SK-N-SH (cell line): ENCODE data around the gene SIRT1. TPM values are rescaled to one million over a fixed set of nuclear protein-coding genes. Genes with fewer than 3 reads are reported as not detected.
A peak's percentile ranks its signal among the peaks of the same experiment; 100 is the strongest.
"Not testable (repeated sequence)": the region's sequence is repeated elsewhere in the genome, so short reads cannot be mapped to it uniquely, and the experiment has no call there.

Source experiments
- CTCF ChIA-PET: fragments of 300-600, 350-600 bp; formaldehyde crosslinking; extraction: SDS; loops from one replicate; lab custom pipeline; 2021; lab: Yijun Ruan, JAX
- POLR2A ChIA-PET: fragments of 350-600 bp; sonication (Branson Sonifier 250); formaldehyde crosslinking; extraction: SDS; loops from one replicate; lab custom pipeline; 2020; ENCODE audit warnings: antibody characterized with exemption, inconsistent platforms; lab: Yijun Ruan, JAX
- DNase-seq: peaks from one replicate; pipeline ENCODE4 v3.0.0; 2012
- H2AFZ ChIP-seq: fragments of 200-600 bp; sonication (generic); 2 replicates; pipeline ENCODE4 v1.8.1; 2016; ENCODE audit warnings: antibody characterized with exemption, mild to moderate bottlenecking, low read depth
- H3F3A ChIP-seq: fragments of 200-600 bp; sonication (generic); replicated peaks from 2 replicates; pipeline ENCODE3; 2016; ENCODE audit warnings: antibody characterized with exemption, mild to moderate bottlenecking; ENCODE audit not compliant: insufficient read depth
- H3K27ac ChIP-seq, 2 experiments: fragments of 200-500 bp in 1 of 2; fragments of 200-600 bp in 1 of 2; sonication (Bioruptor generic) in 1 of 2; sonication (generic), shearing (Covaris generic) in 1 of 2; 2 replicates each; pipeline versions ENCODE4 v1.5.1 to v1.6.1; 2014 to 2016; ENCODE audit warnings: low read depth in 2 of 2, inconsistent platforms in 1 of 2, low read length in 1 of 2, mild to moderate bottlenecking in 1 of 2, mixed read lengths in 1 of 2
- H3K27me3 ChIP-seq: fragments of 200-600 bp; sonication (generic), shearing (Covaris generic); 2 replicates; pipeline ENCODE4 v1.6.1; 2016; ENCODE audit warnings: mixed run types; ENCODE audit not compliant: insufficient read depth
- H3K36me3 ChIP-seq, 2 experiments: fragments of 200-500 bp in 1 of 2; fragments of 200-600 bp in 1 of 2; sonication (Bioruptor generic) in 1 of 2; sonication (generic) in 1 of 2; replicated peaks in 1 of 2; 2 replicates each; pipeline versions ENCODE3 to v1.5.1; 2014 to 2016; ENCODE audit warnings: low read length in 1 of 2, mild to moderate bottlenecking in 1 of 2; ENCODE audit not compliant: insufficient read depth in 2 of 2, control insufficient read depth in 1 of 2
- H3K4me1 ChIP-seq, 2 experiments: fragments of 200-500 bp in 1 of 2; fragments of 200-600 bp in 1 of 2; sonication (Bioruptor generic) in 1 of 2; sonication (generic), shearing (Covaris generic) in 1 of 2; 2 replicates each; pipeline versions ENCODE4 v1.5.1 to v1.6.1; 2014 to 2016; ENCODE audit warnings: low read depth in 1 of 2, low read length in 1 of 2, mixed run types in 1 of 2; ENCODE audit not compliant: insufficient read depth in 2 of 2, control insufficient read depth in 1 of 2
- H3K4me2 ChIP-seq: fragments of 200-600 bp; sonication (generic), shearing (Covaris generic); 2 replicates; pipeline ENCODE4 v1.6.1; 2017; ENCODE audit warnings: mixed run types
- H3K4me3 ChIP-seq, 2 experiments: fragments of 200-500 bp in 1 of 2; fragments of 200-600 bp in 1 of 2; sonication (Bioruptor generic) in 1 of 2; sonication (generic), shearing (Covaris generic) in 1 of 2; 2 replicates each; pipeline versions ENCODE4 v1.5.1 to v1.8.1; 2014 to 2016; ENCODE audit warnings: low read depth in 2 of 2, inconsistent platforms in 1 of 2, low read length in 1 of 2, mild to moderate bottlenecking in 1 of 2, mixed read lengths in 1 of 2, moderate library complexity in 1 of 2
- H3K79me2 ChIP-seq: fragments of 200-600 bp; sonication (generic); 2 replicates; pipeline ENCODE4 v1.8.1; 2017; ENCODE audit warnings: mild to moderate bottlenecking; ENCODE audit not compliant: insufficient read depth
- H3K9ac ChIP-seq: fragments of 200-600 bp; sonication (generic); 2 replicates; pipeline ENCODE4 v1.6.1; 2017; ENCODE audit warnings: mixed run types
- H3K9me2 ChIP-seq: fragments of 200-600 bp; sonication (generic); 2 replicates; pipeline ENCODE4 v1.6.1; 2017; ENCODE audit warnings: mixed run types
- H3K9me3 ChIP-seq: fragments of 200-600 bp; sonication (generic); 2 replicates; pipeline ENCODE4 v1.6.1; 2017; ENCODE audit warnings: mixed run types, mild to moderate bottlenecking, moderate library complexity
- H4K20me1 ChIP-seq: fragments of 200-600 bp; sonication (generic); 2 replicates; pipeline ENCODE4 v1.6.1; 2017; ENCODE audit warnings: mild to moderate bottlenecking, mixed run types; ENCODE audit not compliant: insufficient read depth
- CTCF ChIP-seq: fragments of 200-600 bp; sonication (generic); IDR thresholded peaks from 2 replicates; pipeline ENCODE4 v1.6.1; 2017; ENCODE audit warnings: antibody characterized with exemption, mild to moderate bottlenecking, moderate library complexity
- GABPA ChIP-seq: IDR thresholded peaks from 2 replicates; pipeline ENCODE4 v1.4.0; 2012; ENCODE audit warnings: low read depth, mild to moderate bottlenecking
- GATA2 ChIP-seq: sonication (generic); formaldehyde crosslinking; IDR thresholded peaks from 2 replicates; pipeline ENCODE4 v1.5.0; 2020; ENCODE audit warnings: mild to moderate bottlenecking, missing genetic modification reagents
- MAX ChIP-seq: IDR thresholded peaks from 2 replicates; pipeline ENCODE4 v1.4.0; 2012; ENCODE audit warnings: low read depth
- MXI1 ChIP-seq: IDR thresholded peaks from 2 replicates; pipeline ENCODE4 v1.6.1; 2012; ENCODE audit warnings: mild to moderate bottlenecking, low read depth, low read length, improper control_type of control experiment
- PBX3 ChIP-seq: IDR thresholded peaks from 2 replicates; pipeline ENCODE4; 2012
- POLR2AphosphoS5 ChIP-seq: IDR thresholded peaks from 2 replicates; pipeline ENCODE4 v1.6.1; 2012; ENCODE audit warnings: low read depth, low read length
- SIN3A ChIP-seq: IDR thresholded peaks from 2 replicates; pipeline ENCODE4 v1.6.1; 2012; ENCODE audit warnings: low read depth, mild to moderate bottlenecking, low read length, moderate library complexity, borderline replicate concordance
- TEAD4 ChIP-seq: IDR thresholded peaks from 2 replicates; pipeline ENCODE4 v1.4.0; 2012; ENCODE audit warnings: mild to moderate bottlenecking, borderline replicate concordance; ENCODE audit not compliant: insufficient read depth
- USF1 ChIP-seq: IDR thresholded peaks from 2 replicates; pipeline ENCODE4 v1.4.0; 2012; ENCODE audit warnings: low read depth, borderline replicate concordance
- ZBTB33 ChIP-seq: IDR thresholded peaks from 2 replicates; pipeline ENCODE4 v1.4.0; 2012; ENCODE audit warnings: low read depth, borderline replicate concordance
- WGBS: methylation state at CpG from one replicate; pipeline ENCODE4 v1.1.6; 2017; ENCODE audit warnings: low lambda C conversion rate; 5-methylcytosine and 5-hydroxymethylcytosine counted together
- polyA plus RNA-seq, 3 experiments: library from polyadenylated mRNA; depleted of rRNA; stranded (reverse); fragments of >200 nt; gene quantifications; 2 replicates each; pipeline ENCODE4 v1.2.3, GENCODE V29; 2012

SIRT1 gene
- polyA plus RNA-seq, 1 of the 3 experiments (the other 2 are of a cell fraction), result 6.0 TPM

- POLR2A ChIA-PET, result no interaction called here
- Histone ChIP-seq H3F3A (no peaks in the 10 kb centered on the region), H3K9ac (no peak overlapping the region), H3K9me3 (no peaks in the 10 kb centered on the region), H3K9me2 (no peaks in the 10 kb centered on the region), H3K79me2 (no peaks in the 10 kb centered on the region), H3K27ac (no peak overlapping the region; a peak in 1 of 4 replicates), H3K4me2 (peak overlapping the region; percentile 47; the same call in 1 of the 2 replicates), H2AFZ (0 out of 2 replicates have a peak overlapping the region, but pooled peaks have one; percentile 56), H4K20me1 (no peaks in the 10 kb centered on the region), H3K4me1 (peaks cover 0 to 4% of the 10 kb centered on the region in 2 experiments; a peak in 2 of 4 replicates), H3K27me3 (no peaks in the 10 kb centered on the region), H3K36me3 (no peaks in the 10 kb centered on the region), H3K4me3 (peak overlapping the region in 1 of 2 experiments; percentile 53; a peak in 2 of 4 replicates)
- 14% methylated on average over 1 of the region's 1 CpG for WGBS
- CTCF ChIA-PET, result interaction anchor here (0.8 to 2.1 kb wide), 4 partner anchors 12 to 319 kb away, joined by 3 to 15 read pairs (median 4); no protein-coding TSS in a partner anchor
- no peak for TF ChIP-seq CTCF
- no peak for TF ChIP-seq MXI1
- TF ChIP-seq TEAD4, result no peak
- no peak for TF ChIP-seq MAX
- no peak for TF ChIP-seq GABPA
- TF ChIP-seq POLR2AphosphoS5, result no peak
- TF ChIP-seq SIN3A, result no peak
- no peak for TF ChIP-seq PBX3
- TF ChIP-seq GATA2 (CRISPR knock-in tag), result no peak
- no peak for DNase-seq
These were observed 47.5 kb upstream of the SIRT1 start for GRCh38 chr10:67836972-67837371.

- H3K4me2 ChIP-seq, result peak within 1 kb of the TSS; percentile 47; the same call in 1 of the 2 replicates
- TF ChIP-seq MAX (peak; percentile 87), MXI1 (peak; percentile 96), SIN3A (0 out of 2 replicates have a peak, but pooled peaks have one; percentile 26), USF1 (peak; percentile 90), POLR2AphosphoS5 (peak; percentile 49; the same call in 1 of the 2 replicates), GATA2 (CRISPR knock-in tag) (no peak), ZBTB33 (no peak)
- H3K4me1 ChIP-seq, result peaks cover 0 to 4% of the 10 kb centered on the region in 2 experiments; a peak in 2 of 4 replicates
- CTCF ChIA-PET, result interaction anchor here (0.8 to 2.1 kb wide), 3 partner anchors 12 to 44 kb away, joined by 3 to 15 read pairs (median 3); no protein-coding TSS in a partner anchor
- H3K36me3 ChIP-seq, result no peaks in the 10 kb centered on the region
- peak; percentile 75 for DNase-seq
- H2AFZ ChIP-seq, result peak within 1 kb of the TSS; percentile 73
- H3K79me2 ChIP-seq, result no peaks in the 10 kb centered on the region
- 1% methylated on average over 5 of the region's 5 CpGs for WGBS
- H3K9me2 ChIP-seq, result no peaks in the 10 kb centered on the region
- H3K27ac ChIP-seq, result peak within 1 kb of the TSS; percentile 5 to 67; a peak in 3 of 4 replicates
- peak within 1 kb of the TSS; percentile 13; the same call in 1 of the 2 replicates for H3K9ac ChIP-seq
- H3K4me3 ChIP-seq, result peak within 1 kb of the TSS; percentile 21 to 53; a peak in 3 of 4 replicates
- H3K27me3 ChIP-seq, result no peaks in the 10 kb centered on the region
- POLR2A ChIA-PET, result interaction anchor here (1.4 kb wide), 1 partner anchor 46 kb away, joined by 7 read pairs; the partner anchor contains the start of gene SIRT1
- no peaks in the 10 kb centered on the region for H3K9me3 ChIP-seq
- H4K20me1 ChIP-seq, result no peaks in the 10 kb centered on the region
- no peaks in the 10 kb centered on the region for H3F3A ChIP-seq
These were observed 46.7 kb upstream of the SIRT1 start, which contains the start of gene DNAJC12 for GRCh38 chr10:67837541-67838314. Gene DNAJC12, minus strand, starts transcription at chr10:67838188. Its CDS starts 177 bp downstream, at chr10:67838011.

- DNase-seq, H3K9me3 ChIP-seq, H3K27me3 ChIP-seq, H3K9me2 ChIP-seq, CTCF ChIA-PET, H3K9ac ChIP-seq, H3K4me2 ChIP-seq, POLR2A ChIA-PET, H3K36me3 ChIP-seq, H3K27ac ChIP-seq, H3F3A ChIP-seq, H3K4me1 ChIP-seq, H3K79me2 ChIP-seq, H3K4me3 ChIP-seq, H4K20me1 ChIP-seq, H2AFZ ChIP-seq: not testable (repeated sequence)
- 91% methylated on average over 12 of the region's 12 CpGs for WGBS
These were observed 44.9 kb upstream of the SIRT1 start for GRCh38 chr10:67839511-67839910.
